Lower leg skin (tissue), 4 donors: Measurements from ENCODE around the gene ERBB2. TPM values are rescaled to one million over a fixed set of nuclear protein-coding genes. Genes with fewer than 3 reads are reported as not detected.

Experiments used
- DNase-seq, 2 donors: peaks; one replicate each; pipeline ENCODE4 v3.0.0-alpha.2; 2019; ENCODE audit warnings: low spot score in 2 of 2
- H3K4me3 ChIP-seq: fragments of 200-600 bp; sonication (generic); 2 replicates; pipeline ENCODE4 v1.5.1; 2017; ENCODE audit warnings: mild to moderate bottlenecking, low read depth; ENCODE audit not compliant: poor library complexity, severe bottlenecking
- CTCF ChIP-seq, 3 donors: fragments of 450-650 bp; IDR thresholded peaks; one replicate each; pipeline ENCODE4 v1.5.1; 2016; ENCODE audit warnings: antibody characterized with exemption in 3 of 3, mild to moderate bottlenecking in 3 of 3, moderate library complexity in 2 of 3
- POLR2A ChIP-seq, 2 donors: fragments of 450-650 bp; IDR thresholded peaks; one replicate each; pipeline ENCODE4 v1.6.1; 2016 to 2017; ENCODE audit warnings: antibody characterized with exemption in 2 of 2, mild to moderate bottlenecking in 1 of 2, moderate library complexity in 1 of 2
- WGBS, 2 donors: methylation state at CpG; one replicate each; pipeline ENCODE4 v1.1.5; 2018; 5-methylcytosine and 5-hydroxymethylcytosine counted together
- intact Hi-C: fragments of 100-400 bp; cut with DNase I; formaldehyde crosslinking; loops from one replicate; pipeline ENCODE4 v1.15.0; 2023; ENCODE audit warnings: low total_unique reads
- total RNA-seq, 4 donors: library from RNA; depleted of rRNA; stranded (reverse); fragments of >200 nt; gene quantifications; one replicate each; pipeline ENCODE4 v1.1.0, GENCODE V29; 2016

Gene ERBB2
- total RNA-seq, 4 donors from 2014 or later = 181 to 244 (median 191) TPM

GRCh38 chr17:39769974-39770587 is 70.2 kb downstream of the ERBB2 start:
- intact Hi-C loops = no loop called here
- WGBS, 2 donors = 40 to 48% methylated on average over 8 of the region's 8 CpGs
- TF ChIP-seq CTCF (IDR thresholded peaks at IDR 0.05) = no peak
- TF ChIP-seq POLR2A (IDR thresholded peaks at IDR 0.05) = no peak
- DNase-seq = peak in 1 of 2 donors; percentile 41
- H3K4me3 ChIP-seq = no peak overlapping the region

GRCh38 chr17:39772415-39772814 is 72.6 kb downstream of the ERBB2 start:
- no peak for DNase-seq
- no peak for TF ChIP-seq POLR2A (IDR thresholded peaks at IDR 0.05)
- TF ChIP-seq CTCF (IDR thresholded peaks at IDR 0.05) = no peak
- no peak overlapping the region for H3K4me3 ChIP-seq
- intact Hi-C loops = no loop called here

- TF ChIP-seq POLR2A (IDR thresholded peaks at IDR 0.05) (no peak), CTCF (IDR thresholded peaks at IDR 0.05) (no peak)
- 80 to 82% methylated on average over 7 of the region's 7 CpGs for WGBS, 2 donors
- no peak overlapping the region for H3K4me3 ChIP-seq
- intact Hi-C loops = no loop called here
- DNase-seq = no peak
Observed at GRCh38 chr17:39772987-39773934, 73.4 kb downstream of the ERBB2 start.

GRCh38 chr17:39774047-39774446 is 74.2 kb downstream of the ERBB2 start:
- 85% methylated on average over 4 of the region's 4 CpGs for WGBS, 2 donors
- no peak for DNase-seq

GRCh38 chr17:39775031-39775430 is 75.2 kb downstream of the ERBB2 start:
- DNase-seq = no peak
- 82 to 86% methylated on average over 2 of the region's 2 CpGs for WGBS, 2 donors
- intact Hi-C loops = no loop called here
- no peak overlapping the region for H3K4me3 ChIP-seq
- TF ChIP-seq CTCF (IDR thresholded peaks at IDR 0.05) = no peak
- TF ChIP-seq POLR2A (IDR thresholded peaks at IDR 0.05) = no peak

More at GRCh38 chr17:39774047-39774446, 74.2 kb downstream of the ERBB2 start:
- no peak overlapping the region for H3K4me3 ChIP-seq
- intact Hi-C loops = no loop called here
- TF ChIP-seq CTCF (IDR thresholded peaks at IDR 0.05) (no peak), POLR2A (IDR thresholded peaks at IDR 0.05) (no peak)
